Mesendoderm (in vitro differentiated cells): Measurements from ENCODE around the gene MSH3.

Experiments
- DNase-seq: peaks from one replicate; pipeline ENCODE4 v3.0.0; 2013
- H2AK5ac ChIP-seq: 2 replicates; pipeline ENCODE4 v1.6.1; 2013; ENCODE audit warnings: low read length, inconsistent platforms
- H2BK120ac ChIP-seq: 2 replicates; pipeline ENCODE4 v1.6.1; 2013; ENCODE audit warnings: low read depth, mild to moderate bottlenecking, low read length, moderate library complexity, mixed read lengths
- H2BK15ac ChIP-seq: replicated peaks from 2 replicates; pipeline ENCODE4 v1.6.1; 2013; ENCODE audit warnings: low read depth, mild to moderate bottlenecking, moderate library complexity
- H2BK5ac ChIP-seq: 2 replicates; pipeline ENCODE4 v1.6.1; 2013; ENCODE audit warnings: low read length, inconsistent platforms
- H3K18ac ChIP-seq: 2 replicates; pipeline ENCODE4 v1.6.1; 2013; ENCODE audit warnings: mild to moderate bottlenecking, low read length, mixed read lengths
- H3K23ac ChIP-seq: one replicate; pipeline ENCODE4 v1.6.1; 2013; ENCODE audit warnings: low read length
- H3K27ac ChIP-seq: 2 replicates; pipeline ENCODE4 v1.5.1; 2013; ENCODE audit warnings: low read depth, mild to moderate bottlenecking, inconsistent platforms, low read length, moderate library complexity
- H3K27me3 ChIP-seq: 2 replicates; pipeline ENCODE4 v1.6.1; 2013; ENCODE audit warnings: low read length, control low read depth, mild to moderate bottlenecking, inconsistent platforms; ENCODE audit not compliant: insufficient read depth, poor library complexity
- H3K36me3 ChIP-seq: 2 replicates; pipeline ENCODE4 v1.6.1; 2013; ENCODE audit warnings: low read length, inconsistent platforms; ENCODE audit not compliant: control insufficient read depth, insufficient read depth
- H3K4ac ChIP-seq: one replicate; pipeline ENCODE4 v1.6.1; 2013; ENCODE audit warnings: low read depth, mild to moderate bottlenecking, low read length, moderate library complexity
- H3K4me1 ChIP-seq: 2 replicates; pipeline ENCODE4 v1.6.1; 2013; ENCODE audit warnings: low read depth, low read length, inconsistent platforms; ENCODE audit not compliant: control insufficient read depth
- H3K4me2 ChIP-seq: 2 replicates; pipeline ENCODE4 v1.6.1; 2013; ENCODE audit warnings: low read length
- H3K4me3 ChIP-seq: 2 replicates; pipeline ENCODE4 v1.5.1; 2013; ENCODE audit warnings: mild to moderate bottlenecking, low read length
- H3K56ac ChIP-seq: one replicate; pipeline ENCODE4 v1.6.1; 2013; ENCODE audit warnings: low read length
- H3K79me1 ChIP-seq: 2 replicates; pipeline ENCODE4 v1.6.1; 2013; ENCODE audit warnings: low read length, inconsistent platforms
- H3K79me2 ChIP-seq: 2 replicates; pipeline ENCODE4 v1.6.1; 2013; ENCODE audit warnings: mild to moderate bottlenecking, low read length; ENCODE audit not compliant: control insufficient read depth, insufficient read depth
- H3K9ac ChIP-seq: 2 replicates; pipeline ENCODE4 v1.6.1; 2013; ENCODE audit warnings: low read length, inconsistent platforms
- H4K5ac ChIP-seq: one replicate; pipeline ENCODE4 v1.6.1; 2013; ENCODE audit warnings: low read length
- H4K8ac ChIP-seq: one replicate; pipeline ENCODE4 v1.6.1; 2013; ENCODE audit warnings: low read depth, mild to moderate bottlenecking, control low read depth, low read length, moderate library complexity
- WGBS: extraction: QIAGEN DNeasy Blood & Tissue Kit; methylation state at CpG from one replicate; pipeline ENCODE4 v1.1.7; 2013; ENCODE audit warnings: low lambda C conversion rate, missing lambda C conversion rate; ENCODE audit not compliant: insufficient coverage; ENCODE audit errors: extremely low coverage; 5-methylcytosine and 5-hydroxymethylcytosine counted together

Gene MSH3

GRCh38 chr5:80756292-80756691 lies 101.8 kb downstream of the MSH3 start:
- Histone ChIP-seq H4K8ac (no peak overlapping the region), H2AK5ac (no peak overlapping the region), H3K4me1 (peaks cover 4% of the 10 kb centered on the region), H2BK15ac (no peak overlapping the region), H4K5ac (no peak overlapping the region), H3K4ac (no peak overlapping the region), H3K4me2 (no peak overlapping the region), H3K23ac (no peak overlapping the region), H3K27ac (no peak overlapping the region), H3K79me1 (no peaks in the 10 kb centered on the region), H3K4me3 (no peak overlapping the region), H3K36me3 (no peaks in the 10 kb centered on the region), H2BK120ac (no peak overlapping the region), H3K56ac (no peak overlapping the region), H3K18ac (no peak overlapping the region), H2BK5ac (no peak overlapping the region), H3K27me3 (no peaks in the 10 kb centered on the region), H3K79me2 (no peaks in the 10 kb centered on the region), H3K9ac (no peak overlapping the region)
- DNase-seq, result no peak
- WGBS, result no CpG with 5 or more reads among the region's 1 CpG

DNA sequence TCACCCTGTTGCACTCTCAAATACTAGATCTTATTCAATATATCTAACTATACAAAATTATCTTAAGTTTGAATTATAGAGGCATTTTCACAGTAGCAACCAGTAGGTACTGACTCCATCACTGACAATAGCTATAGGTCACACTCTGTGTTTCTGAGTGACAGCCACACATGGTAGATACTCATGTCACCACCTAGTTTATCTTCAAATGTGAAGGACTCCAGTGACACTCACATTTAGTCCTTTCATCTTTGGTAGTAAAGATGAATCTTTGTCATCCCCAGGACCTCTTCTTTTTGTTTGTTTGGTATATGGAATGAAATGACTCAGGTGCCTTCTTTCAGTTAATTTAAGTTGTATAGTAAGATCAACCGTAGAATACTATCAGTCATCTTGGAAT lies 102.8 kb downstream of the MSH3 start:
- H4K8ac ChIP-seq, result no peak overlapping the region
- no peaks in the 10 kb centered on the region for H3K79me2 ChIP-seq
- no peak overlapping the region for H2BK120ac ChIP-seq
- no peak overlapping the region for H2AK5ac ChIP-seq
- H2BK15ac ChIP-seq, result no peak overlapping the region
- H4K5ac ChIP-seq, result no peak overlapping the region
- H3K4me3 ChIP-seq, result no peak overlapping the region
- no peaks in the 10 kb centered on the region for H3K79me1 ChIP-seq
- no peak overlapping the region for H3K56ac ChIP-seq
- no peak overlapping the region for H3K4me2 ChIP-seq
- no peak overlapping the region for H3K27ac ChIP-seq
- no CpG with 5 or more reads among the region's 1 CpG for WGBS
- peaks cover 4% of the 10 kb centered on the region for H3K4me1 ChIP-seq
- H2BK5ac ChIP-seq, result no peak overlapping the region
- H3K18ac ChIP-seq, result no peak overlapping the region
- H3K23ac ChIP-seq, result no peak overlapping the region
- H3K4ac ChIP-seq, result no peak overlapping the region
- H3K9ac ChIP-seq, result no peak overlapping the region
- no peaks in the 10 kb centered on the region for H3K36me3 ChIP-seq
- H3K27me3 ChIP-seq, result no peaks in the 10 kb centered on the region
- DNase-seq, result no peak

- Histone ChIP-seq H3K79me1 (no peaks in the 10 kb centered on the region), H3K9ac (no peak overlapping the region), H2BK5ac (no peak overlapping the region), H3K4me1 (no peaks in the 10 kb centered on the region), H3K27ac (no peak overlapping the region), H3K18ac (no peak overlapping the region), H3K56ac (no peak overlapping the region), H3K4ac (no peak overlapping the region), H2BK15ac (no peak overlapping the region), H2BK120ac (no peak overlapping the region), H3K23ac (no peak overlapping the region), H3K27me3 (no peaks in the 10 kb centered on the region), H3K79me2 (no peaks in the 10 kb centered on the region), H4K8ac (no peak overlapping the region), H4K5ac (no peak overlapping the region), H3K4me3 (no peak overlapping the region), H3K36me3 (no peaks in the 10 kb centered on the region), H3K4me2 (no peak overlapping the region), H2AK5ac (no peak overlapping the region)
- no peak for DNase-seq
- no CpG with 5 or more reads among the region's 5 CpGs for WGBS
Observed at GRCh38 chr5:80759866-80760577, 105.6 kb downstream of the MSH3 start.

- DNase-seq, result peak; percentile 31
- no peak overlapping the region for H3K4ac ChIP-seq
- no peaks in the 10 kb centered on the region for H3K79me2 ChIP-seq
- H3K9ac ChIP-seq, result no peak overlapping the region
- H4K8ac ChIP-seq, result no peak overlapping the region
- H3K4me1 ChIP-seq, result no peaks in the 10 kb centered on the region
- H4K5ac ChIP-seq, result no peak overlapping the region
- H3K18ac ChIP-seq, result no peak overlapping the region
- peak overlapping the region; percentile 17 for H3K56ac ChIP-seq
- no peak overlapping the region for H2BK15ac ChIP-seq
- H2AK5ac ChIP-seq, result no peak overlapping the region
- no peak overlapping the region for H3K4me2 ChIP-seq
- H3K36me3 ChIP-seq, result no peaks in the 10 kb centered on the region
- no peak overlapping the region for H3K23ac ChIP-seq
- no peaks in the 10 kb centered on the region for H3K79me1 ChIP-seq
- no peaks in the 10 kb centered on the region for H3K27me3 ChIP-seq
- H2BK5ac ChIP-seq, result no peak overlapping the region
- no peak overlapping the region for H3K4me3 ChIP-seq
- no peak overlapping the region for H3K27ac ChIP-seq
- WGBS, result no CpG with 5 or more reads among the region's 1 CpG
- H2BK120ac ChIP-seq, result no peak overlapping the region
Observed at GRCh38 chr5:80760680-80761079, 106.2 kb downstream of the MSH3 start.

DNA sequence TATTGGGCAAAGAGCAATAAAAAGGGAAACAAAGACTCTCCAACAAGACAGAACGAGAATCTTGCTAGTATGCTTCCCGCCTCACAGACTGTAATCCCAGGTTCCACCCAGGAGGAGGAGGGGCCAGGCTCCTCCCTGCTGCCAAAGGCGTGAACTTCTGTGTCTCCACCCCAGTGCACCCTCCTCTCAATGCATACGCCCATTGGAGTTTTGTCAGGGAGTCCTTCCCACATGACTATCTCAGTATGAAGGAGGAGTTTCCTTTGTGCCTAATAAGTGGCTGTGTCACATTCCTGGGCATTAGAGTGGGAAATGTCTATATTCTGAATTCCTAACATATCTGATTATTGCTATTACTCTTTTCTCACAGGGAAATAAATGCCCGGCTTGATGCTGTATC lies 106.7 kb downstream of the MSH3 start:
- no peak overlapping the region for H2AK5ac ChIP-seq
- no peak overlapping the region for H3K4me3 ChIP-seq
- no peak overlapping the region for H3K23ac ChIP-seq
- H3K18ac ChIP-seq, result no peak overlapping the region
- H3K9ac ChIP-seq, result no peak overlapping the region
- H3K56ac ChIP-seq, result peak overlapping the region; percentile 17
- H3K4me1 ChIP-seq, result no peaks in the 10 kb centered on the region
- no peak overlapping the region for H4K8ac ChIP-seq
- WGBS, result no CpG with 5 or more reads among the region's 5 CpGs
- H3K27ac ChIP-seq, result no peak overlapping the region
- DNase-seq, result peak; percentile 77
- H4K5ac ChIP-seq, result no peak overlapping the region
- H3K36me3 ChIP-seq, result no peaks in the 10 kb centered on the region
- H2BK15ac ChIP-seq, result no peak overlapping the region
- H3K4ac ChIP-seq, result no peak overlapping the region
- no peaks in the 10 kb centered on the region for H3K27me3 ChIP-seq
- no peak overlapping the region for H2BK5ac ChIP-seq
- H3K79me1 ChIP-seq, result no peaks in the 10 kb centered on the region
- H3K4me2 ChIP-seq, result no peak overlapping the region
- no peak overlapping the region for H2BK120ac ChIP-seq
- no peaks in the 10 kb centered on the region for H3K79me2 ChIP-seq

DNA sequence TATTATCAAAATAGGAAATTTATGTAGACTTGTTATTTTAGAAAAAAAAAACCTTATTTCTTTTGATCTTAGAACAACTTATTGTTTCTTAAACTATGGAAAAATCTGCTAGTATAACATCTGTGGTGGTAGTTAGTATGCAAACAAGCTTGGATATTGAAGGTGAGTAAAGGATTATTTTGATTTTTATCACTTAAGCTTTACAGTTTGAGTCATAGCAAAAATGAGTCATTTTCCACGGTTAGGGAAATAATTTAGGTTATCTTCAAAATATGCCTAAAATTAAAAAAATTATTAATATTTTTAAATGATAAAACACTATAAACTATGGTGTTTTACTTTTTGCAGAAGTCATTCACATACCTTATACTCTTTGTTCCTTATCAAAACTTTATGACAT lies 107.5 kb downstream of the MSH3 start:
- no peak overlapping the region for H2BK5ac ChIP-seq
- no peak overlapping the region for H3K9ac ChIP-seq
- no peaks in the 10 kb centered on the region for H3K36me3 ChIP-seq
- H3K23ac ChIP-seq, result no peak overlapping the region
- H3K79me2 ChIP-seq, result no peaks in the 10 kb centered on the region
- no peak overlapping the region for H3K18ac ChIP-seq
- WGBS, result 100% methylated on average over 1 of the region's 1 CpG
- H2BK120ac ChIP-seq, result no peak overlapping the region
- no peaks in the 10 kb centered on the region for H3K4me1 ChIP-seq
- no peak overlapping the region for H3K56ac ChIP-seq
- no peak overlapping the region for H3K4me3 ChIP-seq
- no peak overlapping the region for H4K5ac ChIP-seq
- H3K79me1 ChIP-seq, result no peaks in the 10 kb centered on the region
- H4K8ac ChIP-seq, result no peak overlapping the region
- DNase-seq, result no peak
- no peak overlapping the region for H2BK15ac ChIP-seq
- H3K4me2 ChIP-seq, result no peak overlapping the region
- H3K27me3 ChIP-seq, result no peaks in the 10 kb centered on the region
- no peak overlapping the region for H2AK5ac ChIP-seq
- no peak overlapping the region for H3K4ac ChIP-seq
- H3K27ac ChIP-seq, result no peak overlapping the region
